GM20000 (cell line): Measurements from ENCODE around the gene EMC8.
"Not testable (repeated sequence)": the region's sequence is repeated elsewhere in the genome, so short reads cannot be mapped to it uniquely, and the experiment has no call there.

Experiments
- DNase-seq: peaks from one replicate; pipeline ENCODE4 v3.0.0; 2012; ENCODE audit warnings: low spot score
- CTCF ChIP-seq: IDR thresholded peaks from 2 replicates; pipeline ENCODE4 v1.5.1; 2012; ENCODE audit warnings: mild to moderate bottlenecking, control low read depth; ENCODE audit errors: extremely low read depth, missing control alignments

The EMC8 gene

GRCh38 chr16:85810742-85811115, 11.4 kb upstream of the EMC8 start:
- TF ChIP-seq CTCF: no peak
- DNase-seq: no peak

GRCh38 chr16:85810097-85810741, 10.9 kb upstream of the EMC8 start:
- no peak for DNase-seq
- TF ChIP-seq CTCF: no peak

GRCh38 chr16:85809645-85810044, 10.3 kb upstream of the EMC8 start:
- no peak for DNase-seq
- TF ChIP-seq CTCF: no peak

- TF ChIP-seq CTCF: no peak
- no peak for DNase-seq
These were observed 9.6 kb upstream of the EMC8 start for GRCh38 chr16:85808926-85809325.

GRCh38 chr16:85808104-85808503, 8.8 kb upstream of the EMC8 start:
- not testable (repeated sequence) for DNase-seq

- DNase-seq: not testable (repeated sequence)
These were observed 8.0 kb upstream of the EMC8 start for GRCh38 chr16:85807340-85807739.

- no peak for DNase-seq
- TF ChIP-seq CTCF: no peak
These were observed 7.2 kb upstream of the EMC8 start for GRCh38 chr16:85806539-85806938.

- no peak for DNase-seq
- no peak for TF ChIP-seq CTCF
These were observed 6.2 kb upstream of the EMC8 start for GRCh38 chr16:85805442-85806045.
